GM19023 (cell line): ENCODE results near the gene SDC3.

Experiments
- ATAC-seq: cut with Tn5 transposase; IDR thresholded peaks from one replicate; pipeline ENCODE4 v1.9.1; 2021; ENCODE audit warnings: mild to moderate bottlenecking, moderate library complexity; ENCODE audit not compliant: unreplicated experiment

Gene SDC3

GRCh38 chr1:30929135-30929889 lies 20.8 kb upstream of the SDC3 start:
- no peak for ATAC-seq

- no peak for ATAC-seq
Measured at GRCh38 chr1:30928789-30929134, 20.2 kb upstream of the SDC3 start.

- no peak for ATAC-seq
Measured at GRCh38 chr1:30928171-30928570, 19.6 kb upstream of the SDC3 start.

GRCh38 chr1:30927448-30927847 lies 18.9 kb upstream of the SDC3 start:
- ATAC-seq = no peak

- no peak for ATAC-seq
Measured at GRCh38 chr1:30923597-30923996, 15.0 kb upstream of the SDC3 start.

- ATAC-seq = no peak
Measured at GRCh38 chr1:30920827-30921226, 12.3 kb upstream of the SDC3 start.

GRCh38 chr1:30919025-30919881 lies 10.7 kb upstream of the SDC3 start:
- no peak for ATAC-seq

GRCh38 chr1:30916296-30916695 lies 7.7 kb upstream of the SDC3 start:
- no peak for ATAC-seq

GRCh38 chr1:30915491-30916230 lies 7.1 kb upstream of the SDC3 start:
- no peak for ATAC-seq

GRCh38 chr1:30914931-30915330 lies 6.4 kb upstream of the SDC3 start:
- ATAC-seq = no peak

GRCh38 chr1:30914587-30914922 lies 6.0 kb upstream of the SDC3 start:
- ATAC-seq = no peak

- ATAC-seq = no peak
Measured at GRCh38 chr1:30912913-30913652, 4.5 kb upstream of the SDC3 start.

GRCh38 chr1:30912224-30912623 lies 3.7 kb upstream of the SDC3 start:
- no peak for ATAC-seq

GRCh38 chr1:30911059-30911954 lies 2.7 kb upstream of the SDC3 start:
- ATAC-seq = no peak

GRCh38 chr1:30909365-30910068 lies 959 bp upstream of the SDC3 start:
- no peak for ATAC-seq

GRCh38 chr1:30908316-30908695 lies 252 bp downstream of the SDC3 start:
- ATAC-seq = no peak

GRCh38 chr1:30907481-30908315 lies 860 bp downstream of the SDC3 start:
- ATAC-seq = no peak

- ATAC-seq = no peak
Measured at GRCh38 chr1:30906631-30907441, 1.7 kb downstream of the SDC3 start.
